ENCODE data around the gene GRIP1. TPM values are rescaled to one million over a fixed set of nuclear protein-coding genes. Genes with fewer than 3 reads are reported as not detected.

The GRIP1 gene
- total RNA-seq, 1 donor, result under 0.01 TPM

DNA sequence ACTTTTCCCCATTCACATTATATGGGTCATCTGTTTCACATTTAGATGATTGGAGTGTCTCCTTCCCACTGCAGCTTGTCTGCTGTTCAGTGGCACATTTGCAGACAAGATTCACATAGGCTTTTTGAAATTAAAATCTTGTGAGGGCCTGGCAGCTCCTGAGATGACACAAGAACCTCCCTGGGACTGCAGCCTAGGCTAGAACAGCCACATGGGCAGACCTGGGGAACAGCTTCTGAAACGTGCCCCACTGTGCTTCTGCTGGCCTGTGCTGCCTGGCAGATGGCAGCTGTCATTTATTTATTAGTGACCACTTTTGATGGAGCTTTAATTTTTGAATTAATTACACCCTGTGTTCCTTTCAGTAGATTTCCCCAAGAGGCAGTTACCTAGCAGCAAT lies 137.4 kb downstream of the GRIP1 start:
- TF ChIP-seq CTCF (IDR thresholded peaks at IDR 0.05; ENCODE audit: extremely low read depth, low read depth, low read length), result no peak
- Histone ChIP-seq H3K36me3 (ENCODE audit: insufficient read depth, low read length) (no peaks in the 10 kb centered on the region), H3K27ac (ENCODE audit: low read depth, low read length) (no peak overlapping the region), H3K4me1 (ENCODE audit: insufficient read depth, low read length) (no peaks in the 10 kb centered on the region), H3K27me3 (ENCODE audit: insufficient read depth, low read length) (no peaks in the 10 kb centered on the region), H2AFZ (ENCODE audit: low read length) (no peak overlapping the region), H3K4me2 (ENCODE audit: insufficient read depth, low read length) (no peak overlapping the region), H3K79me2 (ENCODE audit: insufficient read depth, low read length) (no peaks in the 10 kb centered on the region), H4K20me1 (ENCODE audit: insufficient read depth, low read length) (no peaks in the 10 kb centered on the region), H3K9me3 (ENCODE audit: low read depth, low read length) (no peaks in the 10 kb centered on the region), H3K4me3 (ENCODE audit: insufficient read depth, low read length) (no peak overlapping the region)
- no peak for DNase-seq (ENCODE audit: insufficient read length, low spot score, missing footprints)

GRCh38 chr12:66539431-66539830 lies 139.4 kb downstream of the GRIP1 start:
- no peak for TF ChIP-seq CTCF (IDR thresholded peaks at IDR 0.05; ENCODE audit: extremely low read depth, low read depth, low read length)
- DNase-seq (ENCODE audit: insufficient read length, low spot score, missing footprints), result no peak
- H3K9me3 ChIP-seq (ENCODE audit: low read depth, low read length), result no peaks in the 10 kb centered on the region
- H2AFZ ChIP-seq (ENCODE audit: low read length), result no peak overlapping the region
- no peak overlapping the region for H3K4me3 ChIP-seq (ENCODE audit: insufficient read depth, low read length)
- H4K20me1 ChIP-seq (ENCODE audit: insufficient read depth, low read length), result no peaks in the 10 kb centered on the region
- H3K36me3 ChIP-seq (ENCODE audit: insufficient read depth, low read length), result no peaks in the 10 kb centered on the region
- H3K27me3 ChIP-seq (ENCODE audit: insufficient read depth, low read length), result no peaks in the 10 kb centered on the region
- H3K27ac ChIP-seq (ENCODE audit: low read depth, low read length), result no peak overlapping the region
- H3K79me2 ChIP-seq (ENCODE audit: insufficient read depth, low read length), result no peaks in the 10 kb centered on the region
- no peaks in the 10 kb centered on the region for H3K4me1 ChIP-seq (ENCODE audit: insufficient read depth, low read length)
- H3K4me2 ChIP-seq (ENCODE audit: insufficient read depth, low read length), result no peak overlapping the region

DNA sequence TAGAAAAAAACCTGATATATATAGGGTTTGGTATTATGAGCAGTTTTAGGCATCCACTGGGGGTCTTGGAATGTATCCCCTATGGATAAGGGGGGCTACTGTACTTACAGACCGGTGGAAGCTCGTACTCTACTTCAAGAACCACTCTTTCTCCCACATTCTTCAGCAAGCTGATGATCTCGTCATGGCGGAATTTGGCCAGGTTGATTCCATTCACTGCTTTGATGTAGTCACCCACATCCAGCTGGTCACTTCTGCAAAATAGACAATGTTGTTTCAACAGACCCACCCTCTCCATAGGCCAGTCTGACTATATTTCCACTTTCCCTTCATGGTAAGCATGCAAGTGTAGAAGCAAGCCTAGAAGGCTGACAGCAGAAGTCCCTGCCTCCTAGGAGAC lies 139.9 kb downstream of the GRIP1 start:
- Histone ChIP-seq H3K36me3 (ENCODE audit: insufficient read depth, low read length) (no peaks in the 10 kb centered on the region), H3K9me3 (ENCODE audit: low read depth, low read length) (no peaks in the 10 kb centered on the region), H3K4me3 (ENCODE audit: insufficient read depth, low read length) (no peak overlapping the region), H3K27ac (ENCODE audit: low read depth, low read length) (no peak overlapping the region), H3K4me2 (ENCODE audit: insufficient read depth, low read length) (no peak overlapping the region), H2AFZ (ENCODE audit: low read length) (no peak overlapping the region), H3K4me1 (ENCODE audit: insufficient read depth, low read length) (no peaks in the 10 kb centered on the region), H4K20me1 (ENCODE audit: insufficient read depth, low read length) (no peaks in the 10 kb centered on the region), H3K27me3 (ENCODE audit: insufficient read depth, low read length) (no peaks in the 10 kb centered on the region), H3K79me2 (ENCODE audit: insufficient read depth, low read length) (no peaks in the 10 kb centered on the region)
- DNase-seq (ENCODE audit: insufficient read length, low spot score, missing footprints), result no peak
- no peak for TF ChIP-seq CTCF (IDR thresholded peaks at IDR 0.05; ENCODE audit: extremely low read depth, low read depth, low read length)

GRCh38 chr12:66537876-66538275 lies 141.0 kb downstream of the GRIP1 start:
- Histone ChIP-seq H3K4me3 (ENCODE audit: insufficient read depth, low read length) (no peak overlapping the region), H3K4me1 (ENCODE audit: insufficient read depth, low read length) (no peaks in the 10 kb centered on the region), H3K4me2 (ENCODE audit: insufficient read depth, low read length) (no peak overlapping the region), H2AFZ (ENCODE audit: low read length) (no peak overlapping the region), H3K79me2 (ENCODE audit: insufficient read depth, low read length) (no peaks in the 10 kb centered on the region), H3K27me3 (ENCODE audit: insufficient read depth, low read length) (no peaks in the 10 kb centered on the region), H4K20me1 (ENCODE audit: insufficient read depth, low read length) (no peaks in the 10 kb centered on the region), H3K9me3 (ENCODE audit: low read depth, low read length) (no peaks in the 10 kb centered on the region), H3K27ac (ENCODE audit: low read depth, low read length) (no peak overlapping the region), H3K36me3 (ENCODE audit: insufficient read depth, low read length) (no peaks in the 10 kb centered on the region)
- TF ChIP-seq CTCF (IDR thresholded peaks at IDR 0.05; ENCODE audit: extremely low read depth, low read depth, low read length), result no peak
- no peak for DNase-seq (ENCODE audit: insufficient read length, low spot score, missing footprints)
